Glomerular visceral epithelial cell (primary cell): ENCODE measurements around the gene CGB3.

Experiments used
- DNase-seq: peaks from one replicate; pipeline ENCODE4 v3.0.0-alpha.2; 2016; ENCODE audit errors: extremely low spot score

Gene CGB3

GRCh38 chr19:48988286-48988685 is 35.8 kb downstream of the CGB3 start:
- no peak for DNase-seq

DNA sequence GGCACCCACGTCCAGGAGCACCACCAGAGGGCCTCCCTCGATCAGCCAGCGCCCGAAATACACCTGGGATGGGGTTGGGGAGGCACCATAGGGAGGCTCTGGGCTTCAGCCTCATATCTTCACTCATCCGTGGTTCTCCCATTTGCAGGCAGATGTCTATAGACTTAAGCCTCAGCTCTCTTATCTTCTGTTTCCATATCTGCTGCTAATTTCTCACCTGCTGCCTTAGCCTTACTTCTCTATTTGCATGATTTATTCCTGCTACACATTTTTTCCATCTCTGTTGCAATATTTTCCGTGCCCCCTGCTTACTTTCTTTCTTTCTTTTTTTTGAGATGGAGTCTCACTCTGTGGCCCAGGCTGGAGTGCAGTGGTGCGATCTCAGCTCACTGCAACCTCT is 36.8 kb downstream of the CGB3 start:
- DNase-seq, result no peak

- DNase-seq, result no peak
Observed at GRCh38 chr19:48986211-48986610, 37.9 kb downstream of the CGB3 start.

DNA sequence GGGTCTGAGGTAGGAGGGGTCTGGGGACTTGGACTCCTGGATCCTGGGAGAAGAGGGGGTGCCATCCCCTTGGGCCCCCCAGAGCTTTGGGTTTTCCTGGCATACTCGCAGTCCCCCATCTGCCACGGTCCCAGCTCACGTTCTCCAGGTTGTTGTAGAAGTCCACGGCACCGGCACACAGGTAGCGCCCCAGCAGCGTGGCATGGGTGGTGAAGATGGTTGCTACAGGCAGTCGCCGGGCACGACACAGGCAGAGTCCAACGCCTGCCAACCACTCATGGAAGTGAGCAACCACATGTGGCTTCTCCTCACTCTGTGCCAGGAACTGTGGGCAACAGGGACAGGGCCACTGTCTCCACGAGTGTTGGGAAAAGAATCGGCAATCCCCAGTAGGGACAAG is 38.4 kb downstream of the CGB3 start:
- no peak for DNase-seq

DNA sequence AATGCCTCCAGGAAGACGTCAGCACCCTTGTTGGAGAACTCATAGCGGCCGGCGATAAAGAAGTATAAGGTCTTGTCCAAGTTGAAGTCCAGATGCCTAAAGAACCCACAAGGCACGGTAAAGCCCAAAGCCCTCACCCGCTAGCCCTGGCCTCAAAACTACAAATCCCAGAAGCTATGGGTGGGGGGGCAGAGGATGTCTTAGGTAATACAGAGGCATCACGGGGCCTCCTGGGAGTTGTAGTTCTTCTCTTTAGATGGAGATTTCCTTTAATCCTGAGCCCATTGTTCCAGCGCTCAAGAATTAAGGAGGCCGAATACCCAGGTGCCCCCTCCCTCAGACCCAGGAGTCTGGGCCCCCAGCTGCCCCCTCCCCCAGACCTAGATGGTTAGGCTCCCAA is 41.9 kb downstream of the CGB3 start:
- no peak for DNase-seq

- no peak for DNase-seq
Observed at GRCh38 chr19:48977061-48977460, 47.1 kb downstream of the CGB3 start.

DNA sequence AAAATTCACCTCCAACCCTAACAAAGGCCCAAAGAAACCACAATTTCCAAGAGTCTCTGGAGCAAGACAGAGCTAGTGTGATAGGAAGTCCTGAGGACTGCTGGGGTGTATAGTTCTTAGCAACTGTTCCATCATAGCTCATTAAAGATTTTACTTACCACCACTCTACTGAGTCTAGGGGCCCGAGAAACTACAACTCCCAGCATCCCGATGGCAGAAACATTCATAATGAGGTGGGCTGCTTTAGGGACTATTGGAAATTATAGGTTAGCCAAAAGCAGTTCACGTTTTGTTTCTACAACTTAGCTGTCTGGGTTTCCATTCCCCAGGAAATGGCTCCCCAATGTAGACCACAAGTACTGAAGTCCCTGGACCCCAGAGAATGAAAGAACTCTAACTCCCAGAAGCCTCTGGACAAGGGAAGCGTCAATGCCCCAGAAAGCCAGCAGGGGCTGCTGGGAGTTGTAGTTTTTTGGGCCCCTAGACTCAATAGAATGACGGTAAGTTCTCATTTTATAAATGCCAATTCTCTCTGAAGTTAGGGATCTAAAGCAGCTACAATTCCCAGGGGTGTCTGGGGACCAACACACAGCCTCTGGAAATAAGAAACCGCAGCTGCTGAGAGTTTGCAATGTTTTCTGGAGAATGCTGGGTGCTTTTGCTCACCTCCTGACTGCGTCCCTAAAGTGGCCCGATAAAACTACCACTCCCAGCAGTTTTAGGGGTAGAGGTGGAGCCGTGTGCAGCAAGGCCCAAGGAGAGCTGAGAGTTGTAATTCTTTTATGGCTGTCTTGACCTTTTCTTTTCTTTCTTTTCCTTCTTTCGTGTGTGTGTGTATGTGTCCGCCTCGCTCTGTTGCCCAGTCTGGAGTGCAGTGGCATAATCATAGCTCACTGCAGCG is 47.9 kb downstream of the CGB3 start:
- no peak for DNase-seq
